B cell (primary cell): ENCODE results near the gene ENDOV. TPM values are rescaled to one million over a fixed set of nuclear protein-coding genes. Genes with fewer than 3 reads are reported as not detected.

Experiments used
- ATAC-seq: fragments of 200-7000 bp; cut with Tn5 transposase; one replicate; pipeline ENCODE4 v1.10.0; 2021; ENCODE audit warnings: low read depth, mild to moderate bottlenecking, moderate number of reproducible peaks, moderate library complexity
- CTCF ChIA-PET: fragments of 350-600 bp; sonication (Branson Sonifier 250); formaldehyde crosslinking; loops from one replicate; lab custom pipeline; 2021; ENCODE audit warnings: antibody characterized with exemption, inconsistent platforms; lab: Charles Lee
- POLR2A ChIA-PET: fragments of 350-600 bp; sonication (Branson Sonifier 250); formaldehyde crosslinking; loops from one replicate; lab custom pipeline; 2021; ENCODE audit warnings: antibody characterized with exemption; lab: Charles Lee
- DNase-seq: peaks from one replicate; pipeline ENCODE4 v3.0.0; 2013
- H2AFZ ChIP-seq: 2 replicates; pipeline ENCODE4 v1.6.1; 2012; ENCODE audit warnings: mild to moderate bottlenecking, low read depth, low read length; ENCODE audit not compliant: insufficient read depth, poor library complexity, severe bottlenecking
- H3K27ac ChIP-seq, 2 donors: 1 replicate in 1 of 2; 2 replicates in 1 of 2; pipeline ENCODE4 v1.5.1; 2012 to 2013; ENCODE audit warnings: low read length in 2 of 2, mild to moderate bottlenecking in 2 of 2, moderate library complexity in 1 of 2
- H3K27me3 ChIP-seq, 4 experiments: fragments of 200-600 bp in 1 of 4; sonication (generic) in 1 of 4; replicated peaks in 1 of 4; 1 replicate in 2 of 4; 2 replicates in 2 of 4; pipeline versions ENCODE4 v1.6.1 to v1.7.0; 2013 to 2016; ENCODE audit warnings: low read length in 3 of 4, mild to moderate bottlenecking in 2 of 4, mixed read lengths in 1 of 4, moderate library complexity in 1 of 4; ENCODE audit not compliant: insufficient read depth in 4 of 4, control insufficient read depth in 3 of 4; ENCODE audit errors: control extremely low read depth in 1 of 4
- H3K36me3 ChIP-seq, 2 experiments: replicated peaks in 1 of 2; 1 replicate in 1 of 2; 2 replicates in 1 of 2; pipeline versions ENCODE4 v1.6.1 to v1.7.1; 2013; ENCODE audit warnings: low read length in 1 of 2; ENCODE audit not compliant: insufficient read depth in 2 of 2, control insufficient read depth in 1 of 2; ENCODE audit errors: control extremely low read depth in 1 of 2, extremely low read depth in 1 of 2
- H3K4me1 ChIP-seq, 2 donors: fragments of 200-600 bp in 1 of 2; sonication (generic) in 1 of 2; 1 replicate in 1 of 2; 2 replicates in 1 of 2; pipeline versions ENCODE4 v1.5.1 to v1.6.1; 2013 to 2017; ENCODE audit warnings: low read length in 2 of 2; ENCODE audit not compliant: control insufficient read depth in 2 of 2, insufficient read depth in 2 of 2
- H3K4me2 ChIP-seq: replicated peaks from 2 replicates; pipeline ENCODE3; 2012; ENCODE audit warnings: mild to moderate bottlenecking, low read depth, low read length; ENCODE audit not compliant: poor library complexity, severe bottlenecking
- H3K4me3 ChIP-seq, 5 experiments: fragments of 200-600 bp in 1 of 5; sonication (generic) in 1 of 5; 1 replicate in 3 of 5; 2 replicates in 2 of 5; pipeline versions ENCODE4 v1.5.1 to v1.7.0; 2011 to 2016; ENCODE audit warnings: low read length in 4 of 5, mild to moderate bottlenecking in 4 of 5, low read depth in 2 of 5, control low read depth in 1 of 5, moderate library complexity in 1 of 5; ENCODE audit not compliant: insufficient read depth in 1 of 5; ENCODE audit errors: control extremely low read depth in 1 of 5, extremely low read depth in 1 of 5
- H3K79me2 ChIP-seq: fragments of 200-600 bp; sonication (generic); one replicate; pipeline ENCODE4 v1.6.0; 2016; ENCODE audit warnings: low read length; ENCODE audit not compliant: control insufficient read depth, insufficient read depth
- H3K9ac ChIP-seq: fragments of 200-600 bp; sonication (generic); 2 replicates; pipeline ENCODE4 v1.6.1; 2017; ENCODE audit warnings: mild to moderate bottlenecking, low read length, moderate library complexity
- H3K9me3 ChIP-seq, 3 donors: one replicate each; pipeline versions ENCODE4 v1.6.1 to v1.7.1; 2013; ENCODE audit warnings: low read length in 2 of 3; ENCODE audit not compliant: control insufficient read depth in 2 of 3, insufficient read depth in 1 of 3; ENCODE audit errors: control extremely low read depth in 1 of 3
- H4K20me1 ChIP-seq: 2 replicates; pipeline ENCODE4 v1.6.0; 2012; ENCODE audit warnings: mild to moderate bottlenecking, low read length; ENCODE audit not compliant: insufficient read depth, control insufficient read depth, poor library complexity, severe bottlenecking
- H3K27ac Mint-ChIP-seq: one replicate; pipeline ENCODE4 v1.8.0; 2021; ENCODE audit warnings: mixed read lengths
- H3K27me3 Mint-ChIP-seq: one replicate; pipeline ENCODE4 v1.8.0; 2021; ENCODE audit warnings: mixed read lengths
- H3K4me1 Mint-ChIP-seq: one replicate; pipeline ENCODE4 v1.8.0; 2021; ENCODE audit warnings: mixed read lengths
- H3K4me3 Mint-ChIP-seq: one replicate; pipeline ENCODE4 v1.8.0; 2021; ENCODE audit warnings: mixed read lengths
- H3K9me3 Mint-ChIP-seq: one replicate; pipeline ENCODE4 v1.8.0; 2022; ENCODE audit warnings: mixed read lengths; ENCODE audit not compliant: insufficient read depth
- EZH2 ChIP-seq: IDR thresholded peaks from 2 replicates; pipeline ENCODE4 v1.6.1; 2012; ENCODE audit warnings: borderline replicate concordance, low read depth, mild to moderate bottlenecking, moderate library complexity, low read length; ENCODE audit not compliant: insufficient read depth, poor library complexity, severe bottlenecking
- WGBS: methylation state at CpG from one replicate; pipeline ENCODE4 v1.1.5; 2013; ENCODE audit warnings: missing lambda C conversion rate; ENCODE audit not compliant: insufficient coverage; 5-methylcytosine and 5-hydroxymethylcytosine counted together
- intact Hi-C: fragments of 100-400 bp; cut with micrococcal nuclease; formaldehyde crosslinking; loops from one replicate; pipeline ENCODE4 v1.10.0; 2022
- polyA plus RNA-seq: library from polyadenylated mRNA; depleted of rRNA; stranded (reverse); fragments of >200 nt; gene quantifications from 2 replicates; pipeline ENCODE4 v1.2.3, GENCODE V29; 2012
- total RNA-seq, 2 donors: library from RNA; stranded (reverse); fragments of 120-200 nt in 1 of 2; gene quantifications; 1 replicate in 1 of 2; 2 replicates in 1 of 2; pipeline versions ENCODE4 v1.2.3 to v1.2.4, GENCODE V29; 2013 to 2022
- TF ChIP-seq, protein P1 (sequence below): fragments of 200-600 bp; IDR thresholded peaks from one replicate; pipeline ENCODE4 v1.8.0; 2022; ENCODE audit warnings: antibody characterized with exemption, mild to moderate bottlenecking

Gene ENDOV
- total and polyA plus RNA-seq, 2 donors (not counting 1 experiment from before 2014, with no cell fraction given): 25.3 to 49.5 TPM

DNA sequence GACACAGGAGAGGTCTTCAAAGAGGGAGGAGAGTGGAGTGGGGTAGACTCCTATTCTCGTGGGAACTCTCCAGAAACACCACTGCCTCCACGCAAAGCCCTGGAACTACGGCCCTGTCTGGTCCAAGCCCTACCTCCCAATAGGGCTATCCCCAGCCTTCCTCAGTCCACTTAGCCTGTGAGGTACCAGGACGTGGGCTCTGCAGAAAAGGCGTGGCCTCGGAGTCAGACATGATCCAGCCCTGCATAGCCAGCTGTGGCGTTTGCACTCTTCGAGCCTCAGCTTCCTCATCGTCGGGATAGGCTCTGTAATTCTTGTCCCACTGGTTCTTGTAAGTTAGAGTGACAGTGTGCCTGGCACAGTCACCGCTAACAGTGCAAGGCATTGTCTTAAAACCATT is 13.8 kb downstream of the ENDOV start:
- WGBS: 97% methylated on average over 10 of the region's 11 CpGs
- DNase-seq (no peak), ATAC-seq (no peak)
- H3K27ac Mint-ChIP-seq: no peak overlapping the region
- Histone ChIP-seq H3K9ac (no peak overlapping the region), H3K79me2 (no peaks in the 10 kb centered on the region), H2AFZ (no peak overlapping the region), H3K4me2 (no peak overlapping the region), H3K9me3 (no peaks in the 10 kb centered on the region), H3K36me3 (no peaks in the 10 kb centered on the region), H3K27ac (no peak overlapping the region), H3K27me3 (peaks cover 0 to 3% (median 0%) of the 10 kb centered on the region in 4 experiments), H3K4me1 (peaks cover 33 to 34% of the 10 kb centered on the region in 2 donors), H3K4me3 (no peak overlapping the region), H4K20me1 (no peaks in the 10 kb centered on the region)
- intact Hi-C loops: no loop called here
- CTCF ChIA-PET: interaction anchor here (0.6 to 6.7 kb wide), 5 partner anchors 147 to 560 kb away, joined by 3 to 75 read pairs (median 19); no protein-coding TSS in a partner anchor
- H3K27me3 Mint-ChIP-seq: no peaks in the 10 kb centered on the region
- H3K9me3 Mint-ChIP-seq: no peaks in the 10 kb centered on the region
- H3K4me3 Mint-ChIP-seq: no peak overlapping the region
- peaks cover 23% of the 10 kb centered on the region for H3K4me1 Mint-ChIP-seq
- no peak for TF ChIP-seq EZH2
- TF ChIP-seq, protein P1, sequence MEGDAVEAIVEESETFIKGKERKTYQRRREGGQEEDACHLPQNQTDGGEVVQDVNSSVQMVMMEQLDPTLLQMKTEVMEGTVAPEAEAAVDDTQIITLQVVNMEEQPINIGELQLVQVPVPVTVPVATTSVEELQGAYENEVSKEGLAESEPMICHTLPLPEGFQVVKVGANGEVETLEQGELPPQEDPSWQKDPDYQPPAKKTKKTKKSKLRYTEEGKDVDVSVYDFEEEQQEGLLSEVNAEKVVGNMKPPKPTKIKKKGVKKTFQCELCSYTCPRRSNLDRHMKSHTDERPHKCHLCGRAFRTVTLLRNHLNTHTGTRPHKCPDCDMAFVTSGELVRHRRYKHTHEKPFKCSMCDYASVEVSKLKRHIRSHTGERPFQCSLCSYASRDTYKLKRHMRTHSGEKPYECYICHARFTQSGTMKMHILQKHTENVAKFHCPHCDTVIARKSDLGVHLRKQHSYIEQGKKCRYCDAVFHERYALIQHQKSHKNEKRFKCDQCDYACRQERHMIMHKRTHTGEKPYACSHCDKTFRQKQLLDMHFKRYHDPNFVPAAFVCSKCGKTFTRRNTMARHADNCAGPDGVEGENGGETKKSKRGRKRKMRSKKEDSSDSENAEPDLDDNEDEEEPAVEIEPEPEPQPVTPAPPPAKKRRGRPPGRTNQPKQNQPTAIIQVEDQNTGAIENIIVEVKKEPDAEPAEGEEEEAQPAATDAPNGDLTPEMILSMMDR: no peak
- POLR2A ChIA-PET: no interaction called here

DNA sequence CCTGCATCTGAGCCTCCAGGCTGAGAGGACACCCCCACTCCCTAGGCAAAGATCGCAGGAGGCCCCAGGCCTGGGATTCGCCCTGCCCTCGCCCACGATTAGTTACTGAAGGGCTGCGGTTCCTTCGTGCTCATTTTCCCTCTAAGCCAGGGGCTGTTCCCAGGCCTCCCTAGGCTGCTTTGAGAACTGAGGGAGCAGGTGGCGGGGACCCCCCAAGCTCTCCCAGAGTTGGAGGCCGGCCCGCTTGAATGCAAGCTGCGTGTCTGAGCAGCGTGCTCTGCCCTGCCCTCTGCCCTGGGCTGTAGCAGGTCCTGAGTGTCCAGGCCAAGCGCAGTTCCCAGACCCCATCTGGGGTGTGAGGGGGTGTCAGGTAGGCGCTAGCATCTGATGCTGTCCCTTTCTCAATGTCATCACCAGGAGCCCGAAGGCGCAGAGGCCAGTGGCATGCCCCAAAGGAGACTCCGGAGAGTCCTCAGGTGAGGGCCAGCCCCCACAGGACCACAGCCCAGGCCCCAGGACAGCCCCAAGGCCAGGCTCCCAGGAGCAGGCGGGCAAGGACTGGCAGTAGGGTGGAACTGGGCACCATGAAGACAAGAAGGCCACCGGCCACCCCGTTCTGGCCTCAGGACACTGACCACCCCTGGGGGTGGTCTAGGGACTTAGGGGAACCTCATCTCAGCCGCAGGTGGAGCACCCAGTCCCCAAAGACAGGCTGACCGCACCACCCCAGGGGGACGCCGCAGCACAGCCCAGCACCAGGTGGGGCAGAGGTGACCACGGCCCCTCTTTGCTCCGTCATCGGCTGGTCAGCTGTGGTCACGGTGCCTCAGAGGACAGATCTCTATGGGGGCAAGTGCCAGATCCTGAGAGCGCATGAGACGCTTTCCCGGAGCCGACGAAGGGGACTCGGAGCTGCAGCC is 14.6 kb downstream of the ENDOV start:
- H3K27me3 ChIP-seq: peaks cover 0 to 3% (median 0%) of the 10 kb centered on the region in 4 experiments
- no peak overlapping the region for H3K4me2 ChIP-seq
- Mint-ChIP-seq H3K9me3 (no peaks in the 10 kb centered on the region), H3K27ac (no peak overlapping the region), H3K4me3 (no peak overlapping the region), H3K27me3 (no peaks in the 10 kb centered on the region), H3K4me1 (peaks cover 17% of the 10 kb centered on the region)
- H3K4me3 ChIP-seq: no peak overlapping the region
- ATAC-seq: no peak
- H2AFZ ChIP-seq: no peak overlapping the region
- H4K20me1 ChIP-seq: no peaks in the 10 kb centered on the region
- WGBS: 93% methylated on average over 31 of the region's 33 CpGs
- POLR2A ChIA-PET: no interaction called here
- H3K27ac ChIP-seq: no peak overlapping the region
- no peak for DNase-seq
- peaks cover 25 to 26% of the 10 kb centered on the region in 2 donors for H3K4me1 ChIP-seq
- H3K9me3 ChIP-seq: no peaks in the 10 kb centered on the region
- no peak overlapping the region for H3K9ac ChIP-seq
- no peaks in the 10 kb centered on the region for H3K79me2 ChIP-seq
- CTCF ChIA-PET: no interaction called here
- intact Hi-C loops: no loop called here
- H3K36me3 ChIP-seq: no peaks in the 10 kb centered on the region
- TF ChIP-seq, protein P1: no peak
- TF ChIP-seq EZH2: no peak
